ENCODE results near the gene CBFA2T2.
"Not testable (repeated sequence)": the region's sequence is repeated elsewhere in the genome, so short reads cannot be mapped to it uniquely, and the experiment has no call there.

CBFA2T2 gene

GRCh38 chr20:33526769-33527168, 36.9 kb downstream of the CBFA2T2 start:
- no peak overlapping the region for H3K4me3 ChIP-seq (ENCODE audit: control insufficient read depth, low read depth, low read length)
- DNase-seq (ENCODE audit: low read depth), result no peak
- TF ChIP-seq CTCF (IDR thresholded peaks at IDR 0.05; ENCODE audit: control insufficient read depth, insufficient read depth, low read depth, low read length, missing control alignments), result no peak

- no peak for DNase-seq (ENCODE audit: low read depth)
- no peak for TF ChIP-seq CTCF (IDR thresholded peaks at IDR 0.05; ENCODE audit: control insufficient read depth, insufficient read depth, low read depth, low read length, missing control alignments)
- H3K4me3 ChIP-seq (ENCODE audit: control insufficient read depth, low read depth, low read length), result no peak overlapping the region
Observed at GRCh38 chr20:33531047-33531877, 41.4 kb downstream of the CBFA2T2 start.

- no peak for TF ChIP-seq CTCF (IDR thresholded peaks at IDR 0.05; ENCODE audit: control insufficient read depth, insufficient read depth, low read depth, low read length, missing control alignments)
- no peak overlapping the region for H3K4me3 ChIP-seq (ENCODE audit: control insufficient read depth, low read depth, low read length)
- DNase-seq (ENCODE audit: low read depth), result no peak
Observed at GRCh38 chr20:33531885-33532284, 42.0 kb downstream of the CBFA2T2 start.

GRCh38 chr20:33532753-33533459, 43.0 kb downstream of the CBFA2T2 start:
- no peak overlapping the region for H3K4me3 ChIP-seq (ENCODE audit: control insufficient read depth, low read depth, low read length)
- no peak for TF ChIP-seq CTCF (IDR thresholded peaks at IDR 0.05; ENCODE audit: control insufficient read depth, insufficient read depth, low read depth, low read length, missing control alignments)
- no peak for DNase-seq (ENCODE audit: low read depth)

GRCh38 chr20:33535717-33536116, 45.8 kb downstream of the CBFA2T2 start:
- H3K4me3 ChIP-seq (ENCODE audit: control insufficient read depth, low read depth, low read length), result not testable (repeated sequence)

GRCh38 chr20:33537608-33538007, 47.7 kb downstream of the CBFA2T2 start:
- no peak overlapping the region for H3K4me3 ChIP-seq (ENCODE audit: control insufficient read depth, low read depth, low read length)
- no peak for DNase-seq (ENCODE audit: low read depth)
- no peak for TF ChIP-seq CTCF (IDR thresholded peaks at IDR 0.05; ENCODE audit: control insufficient read depth, insufficient read depth, low read depth, low read length, missing control alignments)

More at GRCh38 chr20:33535717-33536116, 45.8 kb downstream of the CBFA2T2 start:
- not testable (repeated sequence) for DNase-seq (ENCODE audit: low read depth)

- TF ChIP-seq CTCF (IDR thresholded peaks at IDR 0.05; ENCODE audit: control insufficient read depth, insufficient read depth, low read depth, low read length, missing control alignments), result no peak
- no peak overlapping the region for H3K4me3 ChIP-seq (ENCODE audit: control insufficient read depth, low read depth, low read length)
- no peak for DNase-seq (ENCODE audit: low read depth)
Observed at GRCh38 chr20:33539129-33539528, 49.2 kb downstream of the CBFA2T2 start.
